Measurements from ENCODE around the gene ANKRD44. TPM values are rescaled to one million over a fixed set of nuclear protein-coding genes. Genes with fewer than 3 reads are reported as not detected.

Gene ANKRD44
- total RNA-seq, 1 experiment from 2014 or later = 0.68 TPM

GRCh38 chr2:197011801-197012641, 298.6 kb downstream of the ANKRD44 start:
- Mint-ChIP-seq H3K27me3 (ENCODE audit: low read depth) (no peaks in the 10 kb centered on the region), H3K27ac (no peak overlapping the region), H3K9me3 (no peaks in the 10 kb centered on the region), H3K4me1 (peaks cover 18% of the 10 kb centered on the region), H3K4me3 (no peak overlapping the region), H3K36me3 (no peaks in the 10 kb centered on the region)
- TF ChIP-seq ZNF416 (CRISPR knock-in tag; IDR thresholded peaks at IDR 0.05) (no peak), ZNF219 (CRISPR knock-in tag; IDR thresholded peaks at IDR 0.05; ENCODE audit: borderline replicate concordance) (no peak), SOX15 (CRISPR knock-in tag; IDR thresholded peaks at IDR 0.05) (no peak), CTCF (IDR thresholded peaks at IDR 0.05) (peak; percentile 79)
- ATAC-seq (peak; percentile 54; the same call in 1 of the 2 replicates), DNase-seq (ENCODE audit: low spot score) (no peak)
- ChIA-PET POLR2A (no interaction called here), CTCF (interaction anchor here (0.5 to 1.4 kb wide), 9 partner anchors 9 to 426 kb away, joined by 3 to 8 read pairs (median 4); no protein-coding TSS in a partner anchor)

- ChIA-PET CTCF (interaction anchor here (0.6 to 1.4 kb wide), 3 partner anchors 23 to 164 kb away, joined by 3 to 5 read pairs (median 3); no protein-coding TSS in a partner anchor), POLR2A (no interaction called here)
- no peak overlapping the region for H3K4me3 Mint-ChIP-seq
- H3K4me1 Mint-ChIP-seq = peaks cover 18% of the 10 kb centered on the region
- DNase-seq (ENCODE audit: low spot score) (no peak), ATAC-seq (no peak)
- TF ChIP-seq ETV6 (CRISPR knock-in tag; IDR thresholded peaks at IDR 0.05) (no peak), EMX1 (CRISPR knock-in tag; IDR thresholded peaks at IDR 0.05) (no peak), ZBTB43 (CRISPR knock-in tag; IDR thresholded peaks at IDR 0.05) (no peak), HMGXB4 (CRISPR knock-in tag; IDR thresholded peaks at IDR 0.05) (no peak), ZNF423 (CRISPR knock-in tag; IDR thresholded peaks at IDR 0.05) (no peak), TP53 (CRISPR knock-in tag; IDR thresholded peaks at IDR 0.05) (no peak), RORB (CRISPR knock-in tag; IDR thresholded peaks at IDR 0.05) (no peak), ATF3 (CRISPR knock-in tag; conservative IDR thresholded peaks at IDR 0.05) (no peak), PRRX2 (CRISPR knock-in tag; IDR thresholded peaks at IDR 0.05) (no peak), CREM (CRISPR knock-in tag; IDR thresholded peaks at IDR 0.05) (no peak), ZNF281 (CRISPR knock-in tag; IDR thresholded peaks at IDR 0.05) (no peak), JAZF1 (CRISPR knock-in tag; IDR thresholded peaks at IDR 0.05) (no peak), TCF7 (CRISPR knock-in tag; IDR thresholded peaks at IDR 0.05; ENCODE audit: low read depth) (no peak), IRF1 (CRISPR knock-in tag; IDR thresholded peaks at IDR 0.05) (no peak)
- H3K9me3 Mint-ChIP-seq = no peaks in the 10 kb centered on the region
- H3K36me3 Mint-ChIP-seq = no peaks in the 10 kb centered on the region
- no peak overlapping the region for H3K27ac Mint-ChIP-seq
- no peaks in the 10 kb centered on the region for H3K27me3 Mint-ChIP-seq (ENCODE audit: low read depth)
These were observed 299.6 kb downstream of the ANKRD44 start for GRCh38 chr2:197011021-197011417.
